Measurements from ENCODE around the gene KNDC1. TPM values are rescaled to one million over a fixed set of nuclear protein-coding genes. Genes with fewer than 3 reads are reported as not detected.

Gene KNDC1
- total RNA-seq, 1 donor from 2014 or later: 0.06 TPM

DNA sequence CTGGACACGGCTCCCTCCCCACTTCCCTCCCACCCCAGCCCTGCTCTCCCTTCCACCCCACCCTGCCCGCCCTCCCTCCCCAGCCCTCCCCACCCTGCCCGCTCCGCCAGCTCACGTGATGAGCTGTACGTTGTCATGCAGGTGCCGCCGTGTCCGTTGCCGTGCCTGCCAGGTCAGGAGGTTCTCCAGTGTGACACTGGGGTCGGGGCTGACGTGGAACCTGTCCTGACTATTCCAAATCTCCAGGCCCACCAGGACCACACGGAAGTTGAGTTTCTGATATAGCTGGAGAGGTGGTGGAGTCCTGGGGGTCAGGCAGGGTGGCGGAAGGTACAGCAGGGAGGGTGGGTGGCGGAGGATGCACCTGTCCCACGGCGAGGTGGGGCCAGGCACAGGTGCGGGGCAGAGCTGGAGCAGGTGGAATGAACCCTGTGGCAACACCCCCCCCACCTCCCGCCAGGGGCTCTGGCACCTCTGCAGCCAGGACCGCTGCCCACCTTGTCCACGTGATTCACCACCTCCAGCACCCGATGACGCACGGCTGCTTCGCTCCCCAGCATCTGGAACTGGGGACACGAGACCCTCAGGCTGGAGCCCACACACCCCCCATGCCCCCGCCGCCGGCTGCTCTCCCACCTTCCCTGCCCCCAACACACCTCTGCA, 112.4 kb downstream of the KNDC1 start:
- H3K4me3 ChIP-seq (ENCODE audit: low read depth, low read length): no peak overlapping the region
- TF ChIP-seq CTCF (conservative IDR thresholded peaks at IDR 0.05; ENCODE audit: low read depth, low read length): no peak
- DNase-seq (ENCODE audit: low read depth): no peak

DNA sequence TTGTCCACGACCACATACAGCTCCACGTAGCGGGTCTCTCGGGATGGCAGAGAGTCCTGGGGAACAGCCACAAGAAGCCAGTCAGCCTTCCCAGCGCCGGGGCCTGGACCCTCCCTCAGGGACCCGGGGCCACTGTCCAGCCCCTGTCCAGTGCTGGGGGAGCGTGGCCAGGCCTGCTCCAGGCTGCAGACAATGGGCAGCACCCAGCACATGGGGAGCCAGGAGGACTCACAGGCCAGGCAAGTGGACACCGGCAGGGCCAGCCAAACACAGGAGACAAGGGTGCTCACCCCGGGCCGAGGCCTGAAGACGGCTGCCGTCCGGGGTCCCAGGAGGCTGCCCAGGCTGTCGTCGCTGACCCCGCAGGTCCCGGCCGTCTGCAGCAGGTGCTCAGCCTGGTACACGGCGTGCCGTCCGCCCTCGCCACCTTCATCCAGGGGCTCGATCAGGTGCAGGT, 113.0 kb downstream of the KNDC1 start:
- H3K4me3 ChIP-seq (ENCODE audit: low read depth, low read length): no peak overlapping the region
- TF ChIP-seq CTCF (conservative IDR thresholded peaks at IDR 0.05; ENCODE audit: low read depth, low read length): no peak
- DNase-seq (ENCODE audit: low read depth): no peak

DNA sequence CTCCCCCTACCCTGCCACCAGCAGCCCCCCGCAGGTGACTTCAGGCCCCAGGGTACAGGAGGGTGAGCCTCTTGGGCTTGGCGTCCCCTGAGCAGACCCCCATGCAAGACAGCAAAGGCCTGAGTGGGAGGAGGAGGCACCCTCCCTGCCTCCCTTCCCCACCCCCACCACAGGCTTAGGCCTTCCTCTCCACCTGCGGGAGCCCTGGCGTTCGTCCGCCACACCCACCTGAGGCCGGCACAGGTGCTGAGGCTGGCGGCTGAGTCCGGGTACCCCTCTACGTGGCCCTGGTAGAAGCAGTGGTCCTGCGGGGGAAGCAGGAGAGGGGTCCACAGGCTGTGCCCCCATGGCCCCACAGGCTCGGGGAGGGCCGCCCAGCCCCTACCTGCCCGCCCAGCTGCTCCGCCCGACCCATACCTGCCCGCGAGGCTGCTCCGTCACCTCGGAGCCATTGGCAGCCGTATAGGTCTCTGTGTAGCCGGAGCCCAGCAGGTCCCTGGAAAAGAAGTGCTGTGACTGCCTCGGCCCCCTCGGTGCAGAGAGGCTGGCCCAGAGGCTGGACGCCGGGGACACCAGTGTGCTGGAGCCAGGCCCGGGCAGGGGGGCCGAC, 113.6 kb downstream of the KNDC1 start:
- no peak overlapping the region for H3K4me3 ChIP-seq (ENCODE audit: low read depth, low read length)
- no peak for TF ChIP-seq CTCF (conservative IDR thresholded peaks at IDR 0.05; ENCODE audit: low read depth, low read length)
- DNase-seq (ENCODE audit: low read depth): no peak

DNA sequence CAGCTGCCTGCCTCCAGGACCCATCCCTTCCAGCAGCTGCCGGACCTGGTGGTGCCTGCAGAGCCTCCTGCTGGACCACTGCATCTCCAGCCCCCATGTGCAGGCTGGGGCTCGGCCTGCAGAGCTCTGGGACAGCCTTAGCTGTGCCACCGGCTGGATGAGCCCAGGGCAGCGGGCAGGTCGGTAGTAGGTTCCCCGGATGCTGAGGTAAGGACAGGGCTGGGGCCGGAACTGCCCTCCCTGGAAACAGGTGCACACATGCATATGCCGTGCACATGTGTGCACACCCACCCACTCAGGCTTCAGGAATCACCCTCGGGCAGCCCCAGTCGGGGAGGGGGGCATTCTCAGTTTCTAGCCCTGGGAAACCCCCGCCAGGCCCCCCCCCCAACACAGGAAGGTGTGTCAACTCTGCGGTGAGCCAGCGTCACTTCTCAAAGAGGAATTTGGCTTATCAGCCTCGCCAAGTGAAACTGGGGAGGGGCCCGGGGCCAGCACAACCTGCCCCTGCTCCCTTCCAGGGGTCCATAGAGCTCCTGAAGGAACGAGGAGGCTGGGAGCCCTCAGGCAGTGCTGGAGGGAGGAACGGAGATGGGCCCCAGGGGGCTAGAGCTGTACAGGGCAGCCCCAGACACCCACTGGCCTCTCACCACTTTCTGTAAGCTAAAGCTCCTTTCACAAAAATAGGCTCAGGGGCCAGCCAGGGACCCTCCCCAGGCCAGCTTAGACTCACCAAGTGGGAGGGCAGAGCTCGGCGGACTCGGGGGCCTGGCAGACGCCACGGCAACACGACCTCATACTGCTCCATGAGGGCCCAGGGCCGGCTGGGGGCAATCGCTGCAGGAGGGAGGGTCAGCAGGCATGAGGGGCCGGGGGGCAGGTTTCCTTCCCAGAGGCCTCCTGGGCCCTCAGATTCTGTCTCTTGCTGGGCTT, 115.0 kb downstream of the KNDC1 start:
- TF ChIP-seq CTCF (conservative IDR thresholded peaks at IDR 0.05; ENCODE audit: low read depth, low read length): no peak
- no peak for DNase-seq (ENCODE audit: low read depth)
- no peak overlapping the region for H3K4me3 ChIP-seq (ENCODE audit: low read depth, low read length)

GRCh38 chr10:133275684-133276092, 115.7 kb downstream of the KNDC1 start:
- DNase-seq (ENCODE audit: low read depth): no peak
- H3K4me3 ChIP-seq (ENCODE audit: low read depth, low read length): no peak overlapping the region

More at GRCh38 chr10:133275684-133276092, 115.7 kb downstream of the KNDC1 start:
- TF ChIP-seq CTCF (conservative IDR thresholded peaks at IDR 0.05; ENCODE audit: low read depth, low read length): no peak

Other genes with a start within 250 kb of the KNDC1 start
- 1.1 and 2.2 TPM in 2 replicates for gene CFAP46, start 217.6 kb upstream of the KNDC1 start, total RNA-seq
- gene ADGRA1, start 72.3 kb upstream of the KNDC1 start, total RNA-seq: not detected in 2 replicates
- gene UTF1, start 70.0 kb downstream of the KNDC1 start, total RNA-seq: not detected in 2 replicates
- not detected in 2 replicates for gene VENTX, start 77.6 kb downstream of the KNDC1 start, total RNA-seq
- 26.0 and 52.6 TPM in 2 replicates for gene ADAM8, start 116.6 kb downstream of the KNDC1 start, total RNA-seq
- 35.2 and 68.9 TPM in 2 replicates for gene TUBGCP2, start 148.7 kb downstream of the KNDC1 start, total RNA-seq
- 28.8 and 59.6 TPM in 2 replicates for gene ZNF511, start 148.7 kb downstream of the KNDC1 start, total RNA-seq
- 1.5 TPM in 1 of 2 replicates, not detected in the other for gene CALY, start 176.7 kb downstream of the KNDC1 start, total RNA-seq
- not detected in 2 replicates for gene PRAP1, start 187.2 kb downstream of the KNDC1 start, total RNA-seq
- 57.2 and 75.5 TPM in 2 replicates for gene FUOM, start 197.8 kb downstream of the KNDC1 start, total RNA-seq
- 130 and 147 TPM in 2 replicates for gene ECHS1, start 213.1 kb downstream of the KNDC1 start, total RNA-seq
- 3.6 and 5.6 TPM in 2 replicates for gene PAOX, start 219.0 kb downstream of the KNDC1 start, total RNA-seq
- 31.8 and 51.9 TPM in 2 replicates for gene MTG1, start 233.9 kb downstream of the KNDC1 start, total RNA-seq

Measured in epithelial cell of proximal tubule (primary cell).